GM12875 (cell line): ENCODE measurements around the gene PGD.

Experiments used
- H3K4me3 ChIP-seq: one replicate; pipeline ENCODE4 v1.5.1; 2011; ENCODE audit warnings: low read depth, low read length, control low read depth
- TF ChIP-seq, protein P1 (sequence below): IDR thresholded peaks from 2 replicates; pipeline ENCODE4 v1.5.1; 2011; ENCODE audit warnings: low read depth, mild to moderate bottlenecking, control low read depth, inconsistent platforms, low read length, moderate library complexity, borderline replicate concordance; ENCODE audit not compliant: insufficient read depth

PGD gene

DNA sequence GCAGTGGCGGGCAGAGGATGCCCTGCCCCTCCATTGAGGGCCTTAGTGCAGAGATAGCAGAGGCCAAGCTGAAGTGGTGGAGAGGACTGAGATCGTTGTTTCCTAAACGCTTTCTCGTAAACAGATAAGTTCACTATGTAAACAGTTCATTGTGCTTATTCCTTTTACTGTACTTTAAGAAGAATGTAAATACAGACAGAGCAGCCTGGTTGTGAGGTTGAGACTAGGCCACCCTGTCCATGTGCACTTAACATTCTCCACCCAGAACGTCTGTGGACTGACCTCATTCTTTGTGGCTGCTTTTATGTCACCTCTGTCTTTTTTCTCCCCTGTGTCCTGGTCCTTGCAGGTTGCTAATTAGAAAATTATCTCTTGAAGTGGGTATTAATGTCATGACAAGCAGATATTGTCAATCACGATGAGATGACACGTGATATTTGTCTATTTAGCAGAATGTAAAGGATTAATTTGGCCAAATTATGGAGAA lies 39.9 kb downstream of the PGD start:
- no peak overlapping the region for H3K4me3 ChIP-seq
- TF ChIP-seq, protein P1, sequence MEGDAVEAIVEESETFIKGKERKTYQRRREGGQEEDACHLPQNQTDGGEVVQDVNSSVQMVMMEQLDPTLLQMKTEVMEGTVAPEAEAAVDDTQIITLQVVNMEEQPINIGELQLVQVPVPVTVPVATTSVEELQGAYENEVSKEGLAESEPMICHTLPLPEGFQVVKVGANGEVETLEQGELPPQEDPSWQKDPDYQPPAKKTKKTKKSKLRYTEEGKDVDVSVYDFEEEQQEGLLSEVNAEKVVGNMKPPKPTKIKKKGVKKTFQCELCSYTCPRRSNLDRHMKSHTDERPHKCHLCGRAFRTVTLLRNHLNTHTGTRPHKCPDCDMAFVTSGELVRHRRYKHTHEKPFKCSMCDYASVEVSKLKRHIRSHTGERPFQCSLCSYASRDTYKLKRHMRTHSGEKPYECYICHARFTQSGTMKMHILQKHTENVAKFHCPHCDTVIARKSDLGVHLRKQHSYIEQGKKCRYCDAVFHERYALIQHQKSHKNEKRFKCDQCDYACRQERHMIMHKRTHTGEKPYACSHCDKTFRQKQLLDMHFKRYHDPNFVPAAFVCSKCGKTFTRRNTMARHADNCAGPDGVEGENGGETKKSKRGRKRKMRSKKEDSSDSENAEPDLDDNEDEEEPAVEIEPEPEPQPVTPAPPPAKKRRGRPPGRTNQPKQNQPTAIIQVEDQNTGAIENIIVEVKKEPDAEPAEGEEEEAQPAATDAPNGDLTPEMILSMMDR, result no peak

DNA sequence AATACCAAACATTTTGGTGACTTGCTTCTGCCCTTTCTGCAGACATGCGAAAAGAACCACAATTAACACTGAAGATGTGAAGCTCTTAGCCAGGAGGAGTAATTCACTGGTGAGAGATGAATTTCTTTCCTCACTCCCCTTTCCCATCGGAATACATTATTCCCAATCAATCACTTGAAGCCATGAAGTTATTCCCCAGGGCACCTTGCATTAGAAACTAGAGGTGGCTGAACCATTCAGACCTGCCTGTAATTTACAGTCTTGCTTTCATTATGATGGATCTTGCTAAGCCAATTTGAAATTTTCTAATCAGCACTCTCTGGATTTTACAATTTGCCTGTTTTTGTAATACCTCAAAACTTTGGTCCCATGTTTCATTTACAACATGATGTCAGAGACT lies 41.4 kb downstream of the PGD start:
- TF ChIP-seq, protein P1, result no peak
- H3K4me3 ChIP-seq, result no peak overlapping the region

DNA sequence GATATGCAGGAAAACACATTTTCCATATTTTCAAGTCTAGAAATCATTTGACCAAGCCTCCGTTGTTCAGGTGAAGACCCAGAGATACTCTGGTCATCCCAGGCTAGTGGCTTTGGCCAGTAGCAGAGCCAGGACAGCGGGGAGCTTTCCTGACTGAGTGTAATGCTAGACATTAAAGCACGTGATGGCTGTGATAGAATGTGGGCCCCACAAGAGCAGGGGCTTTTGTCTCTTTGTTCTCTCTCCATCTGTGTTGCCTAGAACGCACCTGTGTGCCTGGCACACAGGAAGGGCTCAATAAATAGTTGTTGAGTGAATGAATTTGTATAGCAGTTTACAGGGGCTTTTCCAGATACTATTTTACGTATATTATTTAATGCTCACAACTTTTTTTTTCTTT lies 41.9 kb downstream of the PGD start:
- TF ChIP-seq, protein P1, result no peak
- H3K4me3 ChIP-seq, result no peak overlapping the region

DNA sequence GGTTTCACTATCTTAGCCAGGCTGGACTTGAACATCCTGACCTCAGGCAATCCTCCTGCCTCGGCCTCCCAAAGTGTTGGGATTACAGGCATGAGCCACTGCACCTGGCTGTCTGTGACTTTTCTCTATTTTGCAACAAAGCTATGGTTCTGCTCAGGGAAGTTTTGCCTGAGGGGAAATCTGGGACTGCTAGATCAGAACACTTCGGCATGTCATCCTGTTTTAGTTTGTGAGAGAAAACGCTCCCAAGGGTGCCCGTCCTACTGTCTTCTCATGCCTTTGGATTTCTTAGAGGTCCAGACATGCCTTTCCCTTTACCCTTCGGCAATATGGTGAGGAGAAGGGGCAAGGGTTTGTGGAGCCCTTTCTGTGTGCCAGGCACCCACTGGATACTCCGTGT lies 45.4 kb downstream of the PGD start:
- TF ChIP-seq, protein P1, result no peak
- no peak overlapping the region for H3K4me3 ChIP-seq

DNA sequence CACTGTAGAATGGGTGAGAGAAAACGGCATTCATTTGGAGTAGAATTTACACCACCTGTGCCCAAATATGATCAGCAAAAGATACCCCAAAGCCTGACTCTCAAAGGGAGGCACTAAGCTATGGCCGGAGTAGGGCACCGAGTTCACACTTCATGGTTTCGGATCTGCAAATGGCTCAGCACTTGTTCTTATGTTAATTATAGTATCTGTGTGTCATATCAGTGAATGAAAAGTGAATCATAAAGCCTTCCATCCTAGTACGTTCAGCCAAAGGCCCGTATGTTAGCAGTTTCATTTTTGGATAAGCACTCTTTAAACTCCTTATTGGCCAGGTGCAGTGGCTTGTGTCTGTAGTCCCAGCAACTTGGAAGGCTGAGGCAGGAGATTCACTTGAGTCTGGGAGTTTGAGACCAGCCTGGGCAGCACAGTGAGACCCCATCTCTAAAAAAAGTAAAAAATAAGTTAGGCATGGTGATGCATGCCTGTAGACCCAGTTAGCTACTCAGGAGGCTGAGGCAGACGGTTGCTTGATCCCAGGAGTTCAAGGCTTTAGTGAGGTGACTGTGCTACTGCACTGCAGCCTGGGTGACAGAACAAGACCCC lies 46.0 kb downstream of the PGD start:
- no peak overlapping the region for H3K4me3 ChIP-seq
- TF ChIP-seq, protein P1, result no peak

DNA sequence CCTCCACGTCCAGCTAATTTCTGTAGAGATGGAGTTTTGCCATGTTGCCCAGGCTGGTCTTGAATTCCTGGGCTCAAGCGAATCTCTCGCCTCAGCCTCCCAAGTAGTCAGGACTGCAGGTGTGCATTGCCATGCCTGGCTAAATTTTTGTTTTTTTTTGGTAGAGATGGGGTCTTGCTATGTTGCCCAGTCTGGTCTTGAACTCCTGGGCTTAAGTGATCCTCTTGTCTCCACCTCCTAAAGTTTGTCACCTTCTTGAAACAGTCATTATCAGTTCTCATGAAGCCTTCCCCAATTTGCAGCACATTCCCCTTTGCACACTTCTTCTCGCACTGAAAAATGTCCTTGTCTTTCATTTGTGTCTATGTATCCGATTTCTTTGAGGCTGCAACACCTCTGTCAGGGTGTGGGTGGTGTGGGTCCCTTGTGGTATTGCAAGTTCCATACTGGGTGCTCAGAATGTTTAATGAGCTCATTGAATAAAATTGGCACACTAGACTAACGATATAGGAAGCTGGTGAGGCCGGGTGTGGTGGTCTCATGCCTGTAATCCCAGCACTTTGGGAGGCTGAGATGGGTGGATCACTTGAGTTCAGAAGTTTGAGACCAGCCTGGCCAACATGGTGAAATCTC lies 48.0 kb downstream of the PGD start:
- no peak overlapping the region for H3K4me3 ChIP-seq
- TF ChIP-seq, protein P1, result no peak

DNA sequence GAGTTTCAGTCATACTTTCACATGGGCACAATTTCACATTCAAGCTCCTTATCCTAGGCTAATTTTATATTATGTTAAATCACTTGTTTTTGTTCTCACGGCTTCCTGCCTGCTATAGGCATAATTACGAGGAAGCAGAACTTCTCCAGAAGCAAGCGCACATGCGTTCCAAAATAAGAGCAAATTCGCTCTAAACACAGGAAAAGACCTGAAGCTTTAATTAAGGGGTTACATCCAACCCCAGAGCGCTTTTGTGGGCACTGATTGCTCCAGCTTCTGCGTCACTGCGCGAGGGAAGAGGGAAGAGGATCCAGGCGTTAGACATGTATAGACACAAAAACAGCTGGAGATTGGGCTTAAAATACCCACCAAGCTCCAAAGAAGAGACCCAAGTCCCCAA lies 50.9 kb downstream of the PGD start, which contains the start of gene CORT:
TSS of gene CORT (plus strand) at position 281 of the 400 bp plus-strand sequence. CDS start 193 bp downstream, outside the sequence.
- H3K4me3 ChIP-seq, result no peak within 1 kb of the TSS
- TF ChIP-seq, protein P1, result no peak
